ENCODE measurements around the gene GRIK2.

Gene GRIK2

GRCh38 chr6:101824551-101825345 is 431.2 kb downstream of the GRIK2 start:
- Mint-ChIP-seq H3K27me3 (no peaks in the 10 kb centered on the region), H3K9me3 (peaks cover 41% of the 10 kb centered on the region), H3K4me3 (no peak overlapping the region), H3K27ac (no peak overlapping the region), H3K4me1 (ENCODE audit: low read depth) (no peaks in the 10 kb centered on the region), H3K36me3 (ENCODE audit: low read depth) (no peaks in the 10 kb centered on the region)
- intact Hi-C loops (cut with micrococcal nuclease) = no loop called here

GRCh38 chr6:101826269-101826668 is 432.8 kb downstream of the GRIK2 start:
- H3K27ac Mint-ChIP-seq = no peak overlapping the region
- no peaks in the 10 kb centered on the region for H3K27me3 Mint-ChIP-seq
- no peaks in the 10 kb centered on the region for H3K4me1 Mint-ChIP-seq (ENCODE audit: low read depth)
- no peak overlapping the region for H3K4me3 Mint-ChIP-seq
- H3K9me3 Mint-ChIP-seq = peaks cover 32% of the 10 kb centered on the region
- no peaks in the 10 kb centered on the region for H3K36me3 Mint-ChIP-seq (ENCODE audit: low read depth)
- intact Hi-C loops (cut with micrococcal nuclease) = no loop called here

- intact Hi-C loops (cut with micrococcal nuclease) = no loop called here
- Mint-ChIP-seq H3K4me3 (no peak overlapping the region), H3K36me3 (ENCODE audit: low read depth) (no peaks in the 10 kb centered on the region), H3K9me3 (peaks cover 32% of the 10 kb centered on the region), H3K4me1 (ENCODE audit: low read depth) (no peaks in the 10 kb centered on the region), H3K27me3 (no peaks in the 10 kb centered on the region), H3K27ac (no peak overlapping the region)
Measured at GRCh38 chr6:101826678-101827077, 433.2 kb downstream of the GRIK2 start.

- Mint-ChIP-seq H3K27ac (no peak overlapping the region), H3K27me3 (no peaks in the 10 kb centered on the region), H3K36me3 (ENCODE audit: low read depth) (no peaks in the 10 kb centered on the region), H3K4me3 (no peak overlapping the region), H3K4me1 (ENCODE audit: low read depth) (no peaks in the 10 kb centered on the region), H3K9me3 (peaks cover 32% of the 10 kb centered on the region)
- intact Hi-C loops (cut with micrococcal nuclease) = no loop called here
Measured at GRCh38 chr6:101830501-101831031, 437.1 kb downstream of the GRIK2 start.

GRCh38 chr6:101832371-101832770 is 438.9 kb downstream of the GRIK2 start:
- H3K27me3 Mint-ChIP-seq = no peaks in the 10 kb centered on the region
- no peak overlapping the region for H3K4me3 Mint-ChIP-seq
- peaks cover 19% of the 10 kb centered on the region for H3K9me3 Mint-ChIP-seq
- no peaks in the 10 kb centered on the region for H3K36me3 Mint-ChIP-seq (ENCODE audit: low read depth)
- H3K4me1 Mint-ChIP-seq (ENCODE audit: low read depth) = no peaks in the 10 kb centered on the region
- no peak overlapping the region for H3K27ac Mint-ChIP-seq
- intact Hi-C loops (cut with micrococcal nuclease) = no loop called here

GRCh38 chr6:101840100-101840499 is 446.6 kb downstream of the GRIK2 start:
- H3K4me3 Mint-ChIP-seq = no peak overlapping the region
- H3K36me3 Mint-ChIP-seq (ENCODE audit: low read depth) = no peaks in the 10 kb centered on the region
- intact Hi-C loops (cut with micrococcal nuclease) = no loop called here
- no peaks in the 10 kb centered on the region for H3K27me3 Mint-ChIP-seq
- H3K4me1 Mint-ChIP-seq (ENCODE audit: low read depth) = no peaks in the 10 kb centered on the region
- H3K9me3 Mint-ChIP-seq = peaks cover 20% of the 10 kb centered on the region
- no peak overlapping the region for H3K27ac Mint-ChIP-seq

- Mint-ChIP-seq H3K27me3 (no peaks in the 10 kb centered on the region), H3K4me3 (no peak overlapping the region), H3K9me3 (no peaks in the 10 kb centered on the region), H3K4me1 (ENCODE audit: low read depth) (no peaks in the 10 kb centered on the region), H3K36me3 (ENCODE audit: low read depth) (no peaks in the 10 kb centered on the region), H3K27ac (no peak overlapping the region)
- intact Hi-C loops (cut with micrococcal nuclease) = no loop called here
Measured at GRCh38 chr6:101845172-101845571, 451.7 kb downstream of the GRIK2 start.

GRCh38 chr6:101845621-101846020 is 452.1 kb downstream of the GRIK2 start:
- H3K27ac Mint-ChIP-seq = no peak overlapping the region
- H3K36me3 Mint-ChIP-seq (ENCODE audit: low read depth) = no peaks in the 10 kb centered on the region
- H3K4me3 Mint-ChIP-seq = no peak overlapping the region
- intact Hi-C loops (cut with micrococcal nuclease) = no loop called here
- H3K4me1 Mint-ChIP-seq (ENCODE audit: low read depth) = no peaks in the 10 kb centered on the region
- H3K9me3 Mint-ChIP-seq = no peaks in the 10 kb centered on the region
- no peaks in the 10 kb centered on the region for H3K27me3 Mint-ChIP-seq

- intact Hi-C loops (cut with micrococcal nuclease) = no loop called here
- no peak overlapping the region for H3K4me3 Mint-ChIP-seq
- H3K36me3 Mint-ChIP-seq (ENCODE audit: low read depth) = no peaks in the 10 kb centered on the region
- H3K27me3 Mint-ChIP-seq = no peaks in the 10 kb centered on the region
- no peak overlapping the region for H3K27ac Mint-ChIP-seq
- no peaks in the 10 kb centered on the region for H3K4me1 Mint-ChIP-seq (ENCODE audit: low read depth)
- no peaks in the 10 kb centered on the region for H3K9me3 Mint-ChIP-seq
Measured at GRCh38 chr6:101847690-101848089, 454.2 kb downstream of the GRIK2 start.

GRCh38 chr6:101851911-101852310 is 458.4 kb downstream of the GRIK2 start:
- Mint-ChIP-seq H3K4me1 (ENCODE audit: low read depth) (no peaks in the 10 kb centered on the region), H3K4me3 (no peak overlapping the region), H3K27ac (no peak overlapping the region), H3K36me3 (ENCODE audit: low read depth) (no peaks in the 10 kb centered on the region), H3K9me3 (no peaks in the 10 kb centered on the region), H3K27me3 (no peaks in the 10 kb centered on the region)
- intact Hi-C loops (cut with micrococcal nuclease) = no loop called here

GRCh38 chr6:101853231-101854085 is 459.9 kb downstream of the GRIK2 start:
- no peaks in the 10 kb centered on the region for H3K27me3 Mint-ChIP-seq
- H3K36me3 Mint-ChIP-seq (ENCODE audit: low read depth) = no peaks in the 10 kb centered on the region
- no peak overlapping the region for H3K4me3 Mint-ChIP-seq
- intact Hi-C loops (cut with micrococcal nuclease) = no loop called here
- no peaks in the 10 kb centered on the region for H3K9me3 Mint-ChIP-seq
- H3K4me1 Mint-ChIP-seq (ENCODE audit: low read depth) = no peaks in the 10 kb centered on the region
- no peak overlapping the region for H3K27ac Mint-ChIP-seq

GRCh38 chr6:101876431-101876830 is 482.9 kb downstream of the GRIK2 start:
- intact Hi-C loops (cut with micrococcal nuclease) = no loop called here

GRCh38 chr6:101878554-101879276 is 485.2 kb downstream of the GRIK2 start:
- H3K4me3 Mint-ChIP-seq = no peak overlapping the region
- H3K9me3 Mint-ChIP-seq = no peaks in the 10 kb centered on the region
- no peaks in the 10 kb centered on the region for H3K27me3 Mint-ChIP-seq
- H3K4me1 Mint-ChIP-seq (ENCODE audit: low read depth) = no peaks in the 10 kb centered on the region
- H3K27ac Mint-ChIP-seq = no peak overlapping the region
- intact Hi-C loops (cut with micrococcal nuclease) = no loop called here
- no peaks in the 10 kb centered on the region for H3K36me3 Mint-ChIP-seq (ENCODE audit: low read depth)

More at GRCh38 chr6:101876431-101876830, 482.9 kb downstream of the GRIK2 start:
- H3K36me3 Mint-ChIP-seq (ENCODE audit: low read depth) = no peaks in the 10 kb centered on the region
- no peak overlapping the region for H3K27ac Mint-ChIP-seq
- no peaks in the 10 kb centered on the region for H3K9me3 Mint-ChIP-seq
- no peak overlapping the region for H3K4me3 Mint-ChIP-seq
- H3K27me3 Mint-ChIP-seq = no peaks in the 10 kb centered on the region
- no peaks in the 10 kb centered on the region for H3K4me1 Mint-ChIP-seq (ENCODE audit: low read depth)

- Mint-ChIP-seq H3K27ac (no peak overlapping the region), H3K9me3 (no peaks in the 10 kb centered on the region), H3K27me3 (no peaks in the 10 kb centered on the region), H3K4me3 (no peak overlapping the region), H3K4me1 (ENCODE audit: low read depth) (no peaks in the 10 kb centered on the region), H3K36me3 (ENCODE audit: low read depth) (no peaks in the 10 kb centered on the region)
- intact Hi-C loops (cut with micrococcal nuclease) = no loop called here
Measured at GRCh38 chr6:101879782-101880181, 486.3 kb downstream of the GRIK2 start.
